ENCODE measurements around the gene TUBB.
"Not testable (repeated sequence)": the region's sequence is repeated elsewhere in the genome, so short reads cannot be mapped to it uniquely, and the experiment has no call there.

Gene TUBB

DNA sequence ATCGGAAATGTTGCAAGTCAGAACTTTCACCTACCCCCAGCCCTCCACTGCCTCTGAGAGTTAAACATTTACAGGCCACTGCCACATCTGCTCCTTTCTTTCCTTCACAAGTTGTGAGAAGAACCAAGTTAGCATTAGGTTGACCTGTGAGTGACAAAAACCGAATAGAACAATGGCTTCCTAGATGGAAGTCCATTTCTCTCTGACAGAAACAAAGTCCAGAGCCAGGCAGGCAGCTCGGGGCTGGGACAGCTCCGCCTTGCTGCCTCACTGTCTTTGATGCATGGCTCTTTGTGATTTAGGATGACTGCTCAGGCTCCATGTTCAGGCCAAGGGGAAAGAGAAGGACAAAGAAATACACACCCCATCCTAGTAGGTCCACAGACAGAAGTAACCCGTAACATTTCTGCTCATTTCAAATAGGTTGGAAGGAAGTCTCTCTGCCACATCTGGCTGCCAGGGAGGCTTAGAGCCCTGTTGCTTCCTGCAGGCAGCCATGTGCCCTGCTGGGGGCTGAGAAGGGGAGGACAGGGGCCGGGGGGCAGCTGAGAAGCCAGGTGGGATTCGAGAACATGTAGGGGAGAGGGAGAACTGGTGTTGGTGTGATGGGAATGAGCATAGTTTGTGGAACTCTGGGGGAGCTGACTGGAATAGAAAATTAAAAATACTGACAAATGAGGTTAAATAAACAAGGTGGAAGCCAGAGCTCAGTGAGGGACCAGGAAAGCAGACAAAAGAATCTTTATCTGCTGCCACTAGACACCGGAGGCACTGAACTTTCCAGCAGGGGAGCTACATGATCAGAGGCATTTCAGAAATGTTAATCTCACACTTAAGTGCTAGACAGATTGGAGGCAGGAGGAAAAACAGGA lies 43.7 kb downstream of the TUBB start:
- peak; percentile 56 for DNase-seq

DNA sequence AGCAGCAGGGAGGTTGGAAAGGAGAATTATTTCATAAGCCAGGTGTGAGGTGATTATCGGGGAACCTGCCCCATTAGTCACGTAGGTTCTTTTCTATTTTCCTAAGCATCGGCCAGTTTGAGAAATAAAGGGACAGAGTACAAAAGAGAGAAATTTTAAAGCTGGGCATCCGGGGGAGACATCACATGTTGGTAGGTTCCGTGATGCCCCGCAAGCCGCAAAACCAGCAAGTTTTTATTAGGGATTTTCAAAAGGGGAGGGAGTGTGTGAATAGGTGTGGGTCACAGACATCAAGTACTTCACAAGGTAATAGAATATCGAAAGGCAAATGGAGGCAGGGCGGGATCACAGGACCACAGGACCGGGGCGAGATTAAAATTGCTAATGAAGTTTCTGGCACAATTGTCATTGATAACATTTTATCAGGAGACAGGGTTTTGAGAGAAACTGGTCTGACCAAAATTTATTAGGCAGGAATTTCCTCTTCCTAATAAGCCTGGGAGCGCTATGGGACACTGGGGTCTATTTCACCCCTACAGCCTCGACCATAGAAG lies 44.4 kb downstream of the TUBB start:
- DNase-seq: not testable (repeated sequence)

DNA sequence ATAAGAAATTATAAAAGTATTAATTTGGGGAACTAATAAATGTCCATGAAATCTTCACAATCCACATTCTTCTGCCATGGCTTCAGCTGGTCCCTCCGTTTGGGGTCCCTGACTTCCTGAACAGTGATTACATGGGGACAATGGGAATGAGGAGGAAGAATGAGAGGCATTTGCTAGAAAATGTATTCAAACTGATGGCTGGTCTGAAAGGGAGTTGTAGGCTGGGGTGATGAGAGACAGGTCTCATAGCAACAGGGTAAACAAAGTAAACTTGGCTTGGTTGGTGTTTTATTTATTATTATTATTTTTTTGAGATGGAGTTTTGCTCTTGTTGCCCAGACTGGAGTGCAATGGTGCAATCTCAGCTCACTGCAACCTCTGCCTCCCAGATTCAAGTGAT lies 45.3 kb downstream of the TUBB start:
- DNase-seq: not testable (repeated sequence)

DNA sequence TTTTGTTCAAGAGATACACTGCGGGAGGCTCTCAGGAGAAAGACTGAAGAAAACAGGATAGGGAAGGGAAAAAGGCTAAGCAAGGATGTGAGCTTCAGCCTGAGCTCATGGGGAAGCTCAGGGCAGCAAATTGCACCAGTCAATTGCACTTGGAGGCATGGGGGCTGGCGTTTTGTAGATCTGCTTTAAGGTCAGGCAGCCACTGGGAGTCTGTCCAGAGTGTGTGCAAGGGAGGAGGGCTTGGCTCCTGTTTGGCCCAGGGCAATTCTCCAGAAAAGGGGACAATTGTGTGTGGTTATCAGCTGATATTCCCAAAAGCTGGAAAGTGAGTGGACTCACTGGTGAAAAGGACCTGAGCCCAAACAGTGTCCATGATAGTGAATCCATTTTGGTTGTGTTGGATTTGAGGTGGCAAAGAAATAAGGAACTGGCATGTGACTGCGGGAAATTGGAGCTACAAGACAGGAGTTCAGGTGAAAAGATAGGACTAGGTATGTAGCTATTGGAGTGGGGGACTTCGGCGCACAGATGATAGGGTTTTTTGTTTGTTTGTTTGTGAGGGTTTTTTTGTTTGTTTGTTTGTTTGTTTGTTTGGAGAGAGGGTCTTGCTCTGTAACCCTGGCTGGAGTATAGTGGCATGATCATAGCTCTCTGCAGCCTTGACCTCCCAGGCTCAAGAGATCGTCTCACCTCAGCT lies 46.5 kb downstream of the TUBB start:
- no peak for DNase-seq

DNA sequence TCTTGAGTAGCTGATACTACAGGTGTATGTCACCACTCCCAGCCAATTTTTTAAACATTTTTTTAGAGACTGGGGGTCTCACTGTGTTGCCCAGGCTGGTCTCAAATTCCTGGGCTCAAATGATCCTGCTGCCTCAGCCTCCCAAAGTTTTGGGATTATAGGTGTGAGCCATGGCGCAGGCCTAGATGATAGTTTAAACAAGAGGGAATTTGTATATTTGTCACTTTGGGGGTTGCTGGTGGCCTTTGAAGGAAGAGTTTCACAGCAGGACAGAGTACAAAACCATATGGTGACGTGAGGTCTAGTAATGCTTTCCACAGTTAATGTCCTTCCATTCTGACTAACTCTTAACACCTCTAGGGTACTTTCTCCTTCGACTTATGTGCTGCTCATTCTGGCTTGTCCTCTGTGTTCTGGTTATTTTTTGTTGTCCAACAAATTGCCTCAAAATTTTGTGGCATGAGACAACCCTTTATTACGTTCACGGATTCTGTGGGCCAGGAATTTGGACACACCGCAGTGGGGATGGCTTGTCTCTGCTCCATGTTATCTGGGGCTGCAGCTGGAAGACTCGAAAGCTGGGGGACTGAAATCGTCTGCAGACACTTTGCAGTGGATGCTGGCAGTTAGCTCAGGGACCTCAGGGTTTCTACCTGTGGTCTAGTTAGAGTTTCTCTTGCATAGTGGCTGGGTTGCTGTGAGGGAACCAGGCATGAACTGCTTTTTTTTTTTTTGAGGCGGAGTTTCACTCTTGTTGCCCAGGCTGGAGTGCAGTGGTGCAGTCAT lies 47.2 kb downstream of the TUBB start:
- DNase-seq: no peak

DNA sequence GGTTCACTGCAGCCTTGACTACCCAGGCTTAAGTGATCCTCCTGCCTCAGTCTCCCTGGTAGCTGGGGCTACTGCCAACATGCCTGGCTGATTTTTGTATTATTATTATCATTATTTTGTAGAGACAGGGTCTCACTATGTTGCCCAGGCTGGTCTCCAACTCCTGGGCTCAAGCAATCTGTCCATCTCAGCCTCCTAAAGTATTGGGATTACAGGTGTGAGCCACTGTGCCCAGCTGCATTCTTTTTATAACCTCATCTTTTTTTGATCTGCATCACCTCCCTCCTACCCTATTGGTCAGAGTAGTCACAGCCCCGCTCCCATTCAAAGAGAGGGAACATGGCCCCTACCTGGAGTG lies 47.8 kb downstream of the TUBB start:
- no peak for DNase-seq

DNA sequence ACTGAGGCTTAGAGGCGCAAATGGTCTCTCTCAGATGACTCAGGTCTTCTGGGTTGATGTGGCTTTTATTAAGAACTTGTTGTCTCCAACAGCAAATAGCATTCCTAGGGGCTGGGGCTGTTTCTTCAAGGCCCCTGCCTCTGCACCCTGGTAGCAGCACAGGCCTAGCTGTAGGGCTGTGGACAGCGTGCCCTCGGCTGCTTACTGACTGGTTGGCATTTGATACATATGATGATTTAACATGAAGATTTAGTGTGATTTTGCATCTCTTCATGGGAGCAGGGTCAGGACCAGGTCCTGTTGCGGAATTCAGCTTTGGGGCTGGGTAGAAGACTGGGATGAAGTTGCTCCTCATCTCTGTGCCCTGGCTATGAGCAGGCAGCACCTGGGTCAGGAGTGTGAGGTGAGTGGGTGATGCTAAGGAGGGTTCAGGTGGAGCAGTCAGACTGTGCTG lies 48.5 kb downstream of the TUBB start:
- DNase-seq: no peak

DNA sequence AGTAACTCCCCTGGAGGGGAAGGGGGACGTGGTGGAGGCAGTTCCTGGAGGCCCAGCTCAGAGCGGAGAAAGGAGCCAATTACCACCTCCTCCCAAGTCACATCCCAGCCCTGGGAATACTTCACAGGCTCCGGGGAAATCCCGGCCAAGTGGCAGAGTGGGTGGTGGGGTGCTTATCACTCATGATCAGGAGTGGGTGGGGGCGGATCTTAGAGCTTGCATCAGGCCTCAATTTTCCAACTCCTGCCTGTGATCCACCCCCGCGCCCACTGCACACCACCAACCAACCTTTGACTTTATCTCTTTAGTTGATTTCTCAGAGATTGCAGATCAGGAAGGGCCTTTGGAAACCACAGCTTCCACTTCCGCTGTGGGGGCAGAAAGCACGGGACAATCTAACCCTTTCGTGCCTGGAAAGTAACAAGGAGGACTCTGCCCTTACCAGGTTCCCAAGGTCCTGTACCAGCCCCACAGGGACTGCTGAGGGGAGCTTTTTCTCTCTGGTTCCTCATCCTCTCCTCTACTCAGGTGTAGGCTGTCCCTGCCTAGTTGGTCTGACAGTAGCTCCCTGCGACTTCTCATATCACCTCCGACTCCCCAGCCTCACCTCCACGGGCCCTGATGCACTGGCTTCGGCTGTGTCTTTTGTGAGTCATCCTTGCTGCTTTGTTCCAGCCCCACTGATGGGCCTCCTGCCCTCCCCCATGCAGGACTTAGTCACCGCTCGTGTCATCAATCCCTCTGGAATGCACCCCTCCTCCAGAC lies 49.1 kb downstream of the TUBB start:
- DNase-seq: peak; percentile 35

DNA sequence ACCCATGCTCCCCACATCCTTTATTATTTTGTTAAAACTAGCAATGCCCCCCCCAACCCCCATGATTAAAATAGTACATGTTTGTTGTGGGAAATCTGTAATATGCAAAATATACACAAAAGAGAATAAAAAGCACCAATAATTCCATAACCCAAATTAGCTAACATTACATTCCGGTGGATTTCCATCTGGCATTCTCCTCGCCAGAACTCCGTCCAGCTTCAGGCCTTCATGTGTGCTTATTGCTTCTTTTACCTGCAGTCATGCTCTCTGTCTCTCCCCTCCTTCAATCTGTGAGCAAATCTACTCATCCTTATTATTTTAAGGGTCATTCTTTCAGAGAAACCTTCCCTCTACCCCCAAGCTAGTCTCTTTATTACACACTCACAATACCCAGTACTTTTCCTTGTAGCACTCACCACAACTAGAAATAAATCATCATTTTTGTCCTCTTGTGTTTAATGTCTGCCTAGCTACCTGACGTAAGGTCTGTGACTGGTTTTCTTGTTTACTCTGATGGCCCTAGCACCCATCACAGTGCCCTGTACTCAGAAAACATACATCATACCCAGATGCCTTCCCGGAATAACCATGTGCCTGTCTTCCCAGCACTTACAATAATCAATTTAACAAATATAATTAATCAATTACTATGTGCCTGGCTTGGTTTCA lies 49.8 kb downstream of the TUBB start:
- DNase-seq: peak; percentile 33

DNA sequence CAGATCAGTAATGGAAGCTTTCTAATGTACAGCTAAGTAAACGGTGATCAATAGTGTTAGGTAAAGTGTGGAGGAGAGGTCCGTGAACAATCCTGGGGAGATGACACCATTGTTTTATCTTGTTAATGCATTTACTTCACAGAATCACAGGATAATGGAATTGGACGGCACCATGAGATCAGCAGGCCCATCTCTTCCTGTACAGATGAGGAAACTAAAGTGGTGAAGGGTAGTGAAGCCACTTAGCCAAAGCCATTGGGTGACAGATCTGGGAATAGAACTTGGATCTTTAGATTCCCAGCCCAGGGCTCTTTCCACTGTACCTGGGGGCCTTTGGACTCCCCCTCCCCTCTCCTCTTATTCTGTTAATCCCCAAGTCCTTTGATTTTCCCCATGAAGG lies 50.4 kb downstream of the TUBB start:
- DNase-seq: no peak

DNA sequence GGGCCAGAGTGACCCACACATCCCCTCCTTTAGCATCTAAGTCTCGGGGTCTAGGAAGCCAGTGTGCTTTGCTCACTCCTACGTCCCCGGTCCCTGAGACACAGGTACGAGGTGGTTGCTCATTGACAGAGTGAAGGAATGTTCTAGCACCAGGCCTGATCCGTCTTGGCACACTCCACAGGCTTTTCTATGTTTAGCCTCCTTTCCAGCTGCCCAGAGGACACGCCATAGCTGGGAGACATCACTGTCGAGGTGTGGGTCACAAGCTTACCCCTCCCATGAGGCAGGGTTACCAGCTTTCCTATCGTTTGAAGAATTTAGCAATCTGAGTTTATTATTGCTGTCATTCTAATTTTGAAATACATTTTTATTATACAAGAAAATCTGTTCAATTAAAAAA lies 54.5 kb downstream of the TUBB start:
- no peak for DNase-seq

Data from NCI-H2227 treated with DMSO at 0.1 percent for 48 hours (cell line).